PC-3 (cell line): ENCODE results near the gene IGLL1. TPM values are rescaled to one million over a fixed set of nuclear protein-coding genes. Genes with fewer than 3 reads are reported as not detected.

Experiments used
- ATAC-seq: fragments of 200-7000 bp; cut with Tn5 transposase; 2 replicates; pipeline ENCODE4 v1.9.1; 2020; ENCODE audit warnings: mild to moderate bottlenecking, moderate library complexity
- BruUV-seq: library from RNA; stranded (reverse); fragments of 400-500 nt; replicated peaks from 2 replicates; lab custom pipeline; 2021; lab: Mats Ljungman, UMichigan
- CTCF ChIA-PET: fragments of 300-600 bp; sonication (Branson Sonifier 250); formaldehyde crosslinking; loops from one replicate; lab custom pipeline; 2022; ENCODE audit warnings: antibody characterized with exemption; lab: Charles Lee
- POLR2A ChIA-PET: fragments of 300-600 bp; sonication (Branson Sonifier 250); formaldehyde crosslinking; loops from one replicate; lab custom pipeline; 2022; ENCODE audit warnings: antibody characterized with exemption; ENCODE audit not compliant: unreplicated experiment; lab: Charles Lee
- DNase-seq: peaks from one replicate; pipeline ENCODE4 v3.0.0-alpha.2; 2015
- H2AFZ ChIP-seq: fragments of 300-600 bp; sonication (generic); 2 replicates; pipeline ENCODE4 v1.6.0; 2016; ENCODE audit warnings: antibody characterized with exemption, low read length
- H3F3A ChIP-seq: fragments of 300-600 bp; sonication (generic); one replicate; pipeline ENCODE4 v1.6.0; 2017; ENCODE audit warnings: antibody characterized with exemption, low read length, control low read depth, mild to moderate bottlenecking; ENCODE audit not compliant: unreplicated experiment
- H3K27ac ChIP-seq: fragments of 300-600 bp; sonication (generic); 2 replicates; pipeline ENCODE4 v1.5.1; 2016; ENCODE audit warnings: mild to moderate bottlenecking, low read length
- H3K27me3 ChIP-seq: fragments of 300-600 bp; sonication (generic); 2 replicates; pipeline ENCODE4 v1.6.1; 2016; ENCODE audit warnings: low read length, mixed read lengths
- H3K36me3 ChIP-seq: fragments of 300-600 bp; sonication (generic); 2 replicates; pipeline ENCODE4 v1.6.1; 2016; ENCODE audit warnings: low read depth, mixed run types, low read length, mixed read lengths
- H3K4me1 ChIP-seq: fragments of 300-600 bp; sonication (generic); 2 replicates; pipeline ENCODE4 v1.5.1; 2016; ENCODE audit warnings: low read length; ENCODE audit not compliant: insufficient read depth
- H3K4me2 ChIP-seq: fragments of 300-600 bp; sonication (generic); 2 replicates; pipeline ENCODE4 v1.6.0; 2016; ENCODE audit warnings: low read length
- H3K4me3 ChIP-seq: fragments of 300-600 bp; sonication (generic); 2 replicates; pipeline ENCODE4 v1.5.1; 2016; ENCODE audit warnings: mild to moderate bottlenecking, low read length, mixed read lengths
- H3K79me2 ChIP-seq: fragments of 300-600 bp; sonication (generic); 2 replicates; pipeline ENCODE4 v1.6.1; 2017; ENCODE audit warnings: low read length, mixed read lengths
- H3K9ac ChIP-seq: fragments of 300-600 bp; sonication (generic); 2 replicates; pipeline ENCODE4 v1.6.0; 2016; ENCODE audit warnings: mild to moderate bottlenecking, low read length
- H3K9me2 ChIP-seq: fragments of 300-600 bp; sonication (generic); replicated peaks from 2 replicates; pipeline ENCODE4 v1.6.1; 2016; ENCODE audit warnings: mixed run types, low read length, mixed read lengths
- H3K9me3 ChIP-seq: fragments of 300-600 bp; sonication (generic); 2 replicates; pipeline ENCODE4 v1.6.1; 2016; ENCODE audit warnings: low read length, mixed read lengths
- H4K20me1 ChIP-seq: fragments of 300-600 bp; sonication (generic); 2 replicates; pipeline ENCODE4 v1.6.1; 2016; ENCODE audit warnings: low read length, mixed read lengths
- CTCF ChIP-seq: fragments of 300-600 bp; sonication (generic); conservative IDR thresholded peaks from 2 replicates; pipeline ENCODE4 v1.5.1; 2017; ENCODE audit warnings: antibody characterized with exemption, low read depth, mild to moderate bottlenecking, low read length
- EZH2 ChIP-seq: fragments of 300-600 bp; sonication (generic); IDR thresholded peaks from one replicate; pipeline ENCODE4 v1.6.1; 2017; ENCODE audit warnings: antibody characterized with exemption, mild to moderate bottlenecking, low read length; ENCODE audit not compliant: unreplicated experiment
- EZH2phosphoT487 ChIP-seq: fragments of 300-600 bp; sonication (generic); IDR thresholded peaks from 2 replicates; pipeline ENCODE4 v1.6.1; 2018; ENCODE audit warnings: mild to moderate bottlenecking, antibody characterized with exemption, low read length, borderline replicate concordance
- intact Hi-C: fragments of 100-400 bp; cut with micrococcal nuclease; formaldehyde crosslinking; loops from 2 replicates; pipeline ENCODE4 v1.9.0; 2023
- total RNA-seq: library from RNA; depleted of rRNA; stranded (reverse); fragments of >200 nt; gene quantifications from 2 replicates; pipeline ENCODE4 v1.2.3, GENCODE V29; 2014

Gene IGLL1
- total RNA-seq, 1 experiment from 2014 or later, result not detected

GRCh38 chr22:23555118-23555517 is 25.0 kb downstream of the IGLL1 start:
- CTCF ChIA-PET, result no interaction called here
- no peak overlapping the region for H3K4me2 ChIP-seq
- H2AFZ ChIP-seq, result no peak overlapping the region
- H4K20me1 ChIP-seq, result no peaks in the 10 kb centered on the region
- no peak for ATAC-seq
- intact Hi-C loops, result no loop called here
- no peak for DNase-seq
- H3K9ac ChIP-seq, result no peak overlapping the region
- no peaks in the 10 kb centered on the region for H3K4me1 ChIP-seq
- no peak overlapping the region for H3K4me3 ChIP-seq
- H3K27ac ChIP-seq, result no peak overlapping the region
- no peaks in the 10 kb centered on the region for H3K27me3 ChIP-seq
- no peaks in the 10 kb centered on the region for H3K9me2 ChIP-seq
- H3F3A ChIP-seq, result no peaks in the 10 kb centered on the region
- POLR2A ChIA-PET, result no interaction called here
- H3K9me3 ChIP-seq, result no peaks in the 10 kb centered on the region
- BruUV-seq, result no TSS peak
- no peaks in the 10 kb centered on the region for H3K79me2 ChIP-seq
- TF ChIP-seq CTCF (no peak), EZH2phosphoT487 (no peak), EZH2 (no peak)
- no peaks in the 10 kb centered on the region for H3K36me3 ChIP-seq

DNA sequence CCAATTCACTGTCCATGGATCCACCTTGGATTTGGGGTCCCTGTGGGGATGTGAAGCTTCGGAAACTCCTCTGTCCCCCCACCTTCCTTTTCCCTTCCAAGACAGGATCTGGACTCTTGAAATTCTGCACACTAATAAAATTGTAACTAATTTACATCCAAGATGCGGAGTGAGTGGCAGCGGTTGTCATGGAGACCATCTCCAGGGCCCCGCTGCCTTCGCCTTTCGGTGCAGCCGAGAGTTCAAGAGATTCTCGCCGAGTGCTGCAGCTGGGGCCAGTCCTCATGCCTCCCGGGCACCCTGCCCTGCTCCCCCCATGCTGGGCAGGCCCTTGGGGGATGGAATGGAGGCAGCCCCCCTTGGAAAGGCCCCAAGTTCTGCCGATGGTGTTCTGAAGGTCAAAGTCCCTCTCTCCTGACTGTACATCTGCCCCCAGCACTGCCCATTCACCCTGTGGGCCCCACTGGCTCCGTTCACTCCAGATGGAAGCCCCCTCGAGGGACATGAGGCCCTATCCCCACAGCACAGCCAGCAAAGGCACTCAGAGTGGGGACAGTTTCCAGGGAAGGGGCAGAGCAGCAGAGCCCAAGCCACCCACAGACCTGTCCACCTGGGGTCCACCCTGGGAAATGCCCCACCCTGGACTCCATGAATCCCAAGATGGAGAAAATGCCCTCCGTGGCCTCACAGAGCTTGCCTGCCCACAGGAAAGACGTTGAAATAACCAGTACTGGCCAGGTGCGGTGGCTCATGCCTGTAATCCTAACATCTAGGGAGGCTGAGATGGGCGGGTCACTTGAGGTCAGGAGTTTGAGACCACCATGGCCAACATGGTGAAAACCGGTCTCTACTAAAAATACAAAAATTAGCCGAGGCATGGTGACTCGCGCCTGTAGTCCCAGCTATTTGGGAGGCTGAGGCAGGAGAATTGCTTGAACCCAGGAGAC is 25.9 kb downstream of the IGLL1 start:
- no peak overlapping the region for H3K4me2 ChIP-seq
- H3K9me2 ChIP-seq, result no peaks in the 10 kb centered on the region
- TF ChIP-seq EZH2, result no peak
- no peak for TF ChIP-seq CTCF
- no peak for TF ChIP-seq EZH2phosphoT487
- ChIA-PET CTCF (no interaction called here), POLR2A (no interaction called here)
- no peaks in the 10 kb centered on the region for H3K9me3 ChIP-seq
- H4K20me1 ChIP-seq, result no peaks in the 10 kb centered on the region
- no peak overlapping the region for H2AFZ ChIP-seq
- no peaks in the 10 kb centered on the region for H3K4me1 ChIP-seq
- DNase-seq, result no peak
- no peak overlapping the region for H3K9ac ChIP-seq
- BruUV-seq, result no TSS peak
- H3K27me3 ChIP-seq, result no peaks in the 10 kb centered on the region
- H3K79me2 ChIP-seq, result no peaks in the 10 kb centered on the region
- no peak overlapping the region for H3K27ac ChIP-seq
- intact Hi-C loops, result no loop called here
- H3K4me3 ChIP-seq, result no peak overlapping the region
- no peaks in the 10 kb centered on the region for H3K36me3 ChIP-seq
- ATAC-seq, result no peak
- no peaks in the 10 kb centered on the region for H3F3A ChIP-seq

- Histone ChIP-seq H3K36me3 (no peaks in the 10 kb centered on the region), H3K27me3 (no peaks in the 10 kb centered on the region), H2AFZ (no peak overlapping the region), H3K9ac (no peak overlapping the region), H3K27ac (no peak overlapping the region), H3F3A (no peaks in the 10 kb centered on the region), H3K4me3 (no peak overlapping the region), H4K20me1 (no peaks in the 10 kb centered on the region), H3K9me2 (no peaks in the 10 kb centered on the region), H3K9me3 (no peaks in the 10 kb centered on the region), H3K4me2 (no peak overlapping the region), H3K4me1 (no peaks in the 10 kb centered on the region), H3K79me2 (no peaks in the 10 kb centered on the region)
- intact Hi-C loops, result no loop called here
- DNase-seq, result no peak
- BruUV-seq, result no TSS peak
- CTCF ChIA-PET, result no interaction called here
- TF ChIP-seq EZH2phosphoT487, result no peak
- TF ChIP-seq EZH2, result no peak
- TF ChIP-seq CTCF, result no peak
- POLR2A ChIA-PET, result no interaction called here
- no peak for ATAC-seq
Measured at GRCh38 chr22:23553438-23553837, 26.7 kb downstream of the IGLL1 start.
